DMS53 treated with DMSO at 0.1 percent for 48 hours (cell line): ENCODE data around the gene LY6G6D.
A peak's percentile ranks its signal among the peaks of the same experiment; 100 is the strongest.
"Not testable (repeated sequence)": the region's sequence is repeated elsewhere in the genome, so short reads cannot be mapped to it uniquely, and the experiment has no call there.

ENCODE experiments used
- DNase-seq: peaks from one replicate; lab custom pipeline; 2025; ENCODE audit not compliant: unreplicated experiment; lab: John Stamatoyannopoulos, UW

LY6G6D gene

GRCh38 chr6:31691564-31692108, 23.5 kb upstream of the LY6G6D start:
- DNase-seq, result no peak

- DNase-seq, result no peak
Observed at GRCh38 chr6:31692353-31692752, 22.8 kb upstream of the LY6G6D start.

GRCh38 chr6:31692886-31693285, 22.3 kb upstream of the LY6G6D start:
- no peak for DNase-seq

DNA sequence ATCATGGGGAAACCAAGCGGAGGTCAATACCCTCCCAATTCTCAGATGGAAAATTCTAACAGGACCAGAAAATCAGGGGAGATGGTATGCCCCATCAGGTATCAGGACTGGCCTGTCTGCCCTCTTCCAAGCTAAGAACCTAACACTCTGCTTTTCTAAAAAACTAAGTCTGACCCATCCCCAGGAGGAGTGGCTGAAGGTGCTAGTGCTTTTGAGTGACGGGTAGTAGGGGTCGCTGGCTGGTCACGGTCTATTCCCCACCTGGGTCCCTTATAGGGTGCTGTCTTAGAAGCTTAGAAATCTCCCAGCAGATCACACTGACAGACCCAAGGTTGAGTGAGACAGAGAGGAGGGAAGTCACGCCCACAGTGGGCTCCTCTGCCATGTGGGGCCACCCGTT, 21.6 kb upstream of the LY6G6D start:
- no peak for DNase-seq

GRCh38 chr6:31697555-31697954, 17.6 kb upstream of the LY6G6D start:
- DNase-seq, result no peak

- DNase-seq, result no peak
Observed at GRCh38 chr6:31700740-31701401, 14.3 kb upstream of the LY6G6D start.

DNA sequence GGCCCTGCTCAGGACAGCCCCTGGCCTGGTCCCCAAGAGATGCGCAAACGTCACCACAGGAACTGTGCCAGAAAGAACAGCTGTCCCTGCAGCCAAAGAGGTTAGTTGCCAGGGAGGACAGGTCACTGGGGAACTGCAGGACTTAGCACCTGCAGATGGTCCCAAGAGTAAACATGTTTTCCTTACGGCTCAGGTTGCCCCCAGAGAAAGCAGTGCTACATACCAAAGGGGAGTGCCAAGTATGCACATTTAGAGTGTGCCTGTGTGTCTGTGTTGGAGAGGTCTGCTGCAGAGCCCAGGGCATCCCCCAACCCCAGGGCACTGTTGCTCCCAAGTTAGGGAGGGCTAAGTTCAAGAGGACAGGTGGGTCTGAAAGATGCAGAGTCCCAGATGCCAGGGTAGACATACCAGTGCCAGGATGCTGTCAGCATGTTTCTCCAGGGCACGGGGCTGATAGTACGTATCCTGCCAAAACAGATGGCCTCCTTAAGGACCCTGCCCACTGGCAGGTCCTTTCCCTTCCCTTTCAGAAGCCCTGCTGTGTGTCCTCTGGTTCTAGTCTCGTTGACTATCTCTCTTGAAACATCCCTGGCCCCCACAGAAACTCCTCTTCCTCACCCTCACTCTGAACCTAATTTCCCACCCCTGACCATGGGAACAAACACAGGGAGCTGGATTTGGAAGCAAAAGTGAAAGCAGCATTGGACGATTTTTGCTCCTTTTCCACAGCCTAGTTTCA, 13.3 kb upstream of the LY6G6D start:
- no peak for DNase-seq

- DNase-seq, result no peak
Observed at GRCh38 chr6:31702405-31702818, 12.7 kb upstream of the LY6G6D start.

GRCh38 chr6:31702819-31703716, 12.1 kb upstream of the LY6G6D start, which contains the start of gene ABHD16A:
ABHD16A (minus strand) TSS chr6:31703324; CDS start chr6:31703281, 43 bp downstream.
- DNase-seq, result peak; percentile 89

DNA sequence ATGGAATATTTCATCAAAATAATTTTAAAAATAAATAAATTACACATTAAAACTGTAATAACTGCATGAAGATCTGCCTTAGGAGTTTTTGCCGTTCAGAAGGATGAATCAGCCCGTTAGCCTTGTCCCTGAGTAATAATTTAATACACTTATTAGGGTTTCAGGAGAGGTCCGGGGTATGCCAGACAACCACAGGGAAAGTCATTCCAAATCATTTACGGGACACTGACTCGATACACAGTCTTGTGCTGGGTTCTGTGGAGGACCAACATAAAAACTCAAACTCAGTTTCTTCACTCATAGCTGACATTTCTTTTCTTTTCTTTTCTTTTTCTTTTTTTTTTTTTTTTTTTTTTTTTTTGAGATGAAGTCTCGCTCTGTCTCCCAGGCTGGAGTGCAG, 9.2 kb upstream of the LY6G6D start:
- DNase-seq, result no peak

- no peak for DNase-seq
Observed at GRCh38 chr6:31706599-31706998, 8.5 kb upstream of the LY6G6D start, which contains the start of gene LY6G6F. LY6G6F (plus strand) TSS chr6:31706866; CDS start chr6:31706907, 41 bp downstream.

DNA sequence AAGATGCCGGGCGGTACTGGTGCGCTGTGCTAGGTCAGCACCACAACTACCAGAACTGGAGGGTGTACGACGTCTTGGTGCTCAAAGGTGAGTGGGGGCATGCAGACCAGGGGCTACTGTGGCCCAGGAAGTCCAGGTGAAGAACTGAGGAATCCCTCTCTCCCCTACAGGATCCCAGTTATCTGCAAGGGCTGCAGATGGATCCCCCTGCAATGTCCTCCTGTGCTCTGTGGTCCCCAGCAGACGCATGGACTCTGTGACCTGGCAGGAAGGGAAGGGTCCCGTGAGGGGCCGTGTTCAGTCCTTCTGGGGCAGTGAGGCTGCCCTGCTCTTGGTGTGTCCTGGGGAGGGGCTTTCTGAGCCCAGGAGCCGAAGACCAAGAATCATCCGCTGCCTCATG, 7.4 kb upstream of the LY6G6D start:
- DNase-seq, result no peak

DNA sequence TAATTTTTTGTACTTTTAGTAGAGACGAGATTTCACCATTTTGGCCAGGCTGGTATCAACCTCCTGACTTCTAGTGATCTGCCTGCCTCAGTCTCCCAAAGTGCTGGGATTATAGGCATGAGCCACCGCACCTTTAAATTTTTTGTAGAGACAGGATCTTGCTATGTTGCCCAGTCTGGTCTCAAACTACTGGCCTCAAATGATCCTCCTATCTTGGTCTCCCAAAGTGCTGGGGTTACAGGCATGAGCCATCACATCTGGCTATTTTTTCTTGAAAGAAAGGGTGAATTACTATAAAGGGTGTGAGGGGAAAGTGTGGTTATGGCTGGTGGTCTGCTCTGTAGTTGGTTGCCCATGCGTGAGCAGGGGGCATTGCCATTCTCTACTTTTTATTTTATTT, 6.9 kb upstream of the LY6G6D start:
- DNase-seq, result no peak

GRCh38 chr6:31709157-31709556, 6.0 kb upstream of the LY6G6D start:
- not testable (repeated sequence) for DNase-seq

GRCh38 chr6:31710523-31711219, 4.5 kb upstream of the LY6G6D start:
- DNase-seq, result no peak

- no peak for DNase-seq
Observed at GRCh38 chr6:31711233-31711632, 3.9 kb upstream of the LY6G6D start.

DNA sequence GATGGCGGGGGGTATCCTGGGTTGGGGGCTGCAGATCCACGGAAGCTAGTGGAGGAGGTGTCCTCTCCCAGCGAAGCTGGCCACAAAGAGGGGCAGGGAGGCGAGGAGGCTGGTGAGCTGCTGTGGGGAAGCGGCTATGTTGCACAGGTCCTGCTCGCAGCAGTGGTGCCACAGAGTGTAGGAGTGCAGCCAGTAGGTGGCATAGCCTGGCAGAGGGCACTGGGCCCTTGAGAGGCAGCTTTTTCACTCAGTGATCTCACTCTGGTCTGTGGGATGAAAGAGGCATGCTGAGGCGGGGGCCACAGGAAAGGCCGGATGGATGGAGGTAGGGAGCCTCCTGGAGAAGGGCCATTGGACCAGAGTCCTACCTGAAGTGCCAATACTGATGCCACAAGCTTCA, 2.9 kb upstream of the LY6G6D start:
- DNase-seq, result no peak

DNA sequence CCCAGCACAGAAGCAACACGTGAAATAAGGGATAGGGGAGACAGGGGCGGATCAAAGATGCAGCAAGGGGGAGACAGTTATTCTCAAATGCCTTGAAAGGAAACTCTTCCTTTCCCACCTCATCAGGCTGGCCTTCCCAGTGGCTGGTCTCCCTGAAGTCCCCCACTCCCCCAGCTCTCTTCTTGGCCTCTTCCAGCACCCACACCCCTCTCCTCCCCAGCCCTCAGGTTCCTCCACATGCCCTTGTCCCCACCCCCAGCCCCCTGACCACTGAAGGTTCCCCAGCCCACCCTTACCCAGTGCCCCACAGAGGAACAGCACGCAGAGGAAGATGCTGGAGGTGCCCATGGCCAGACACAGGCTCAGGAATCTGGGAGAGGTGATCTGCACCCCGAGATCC, 1.7 kb upstream of the LY6G6D start:
- no peak for DNase-seq

- no peak for DNase-seq
Observed at GRCh38 chr6:31713991-31714684, 1.0 kb upstream of the LY6G6D start.
